SJCRH30 (cell line): Measurements from ENCODE around the gene PLXNC1. TPM values are rescaled to one million over a fixed set of nuclear protein-coding genes. Genes with fewer than 3 reads are reported as not detected.

Experiments
- DNase-seq, 2 experiments: peaks; one replicate each; pipeline ENCODE4 v3.0.0-alpha.2; 2015 to 2020
- H3K27ac ChIP-seq: fragments of 250-450 bp; sonication (Bioruptor Pico); 2 replicates; pipeline ENCODE4 v1.5.1; 2020; ENCODE audit warnings: mild to moderate bottlenecking, moderate library complexity
- H3K27me3 ChIP-seq: fragments of 250-450 bp; sonication (Bioruptor Pico); 2 replicates; pipeline ENCODE4 v1.5.1; 2020; ENCODE audit warnings: mild to moderate bottlenecking, moderate library complexity
- H3K36me3 ChIP-seq: fragments of 250-450 bp; sonication (Bioruptor Pico); 2 replicates; pipeline ENCODE4 v1.5.1; 2020; ENCODE audit warnings: mild to moderate bottlenecking, moderate library complexity
- H3K4me1 ChIP-seq: fragments of 250-450 bp; sonication (Bioruptor Pico); 2 replicates; pipeline ENCODE4 v1.5.1; 2020; ENCODE audit warnings: mild to moderate bottlenecking, moderate library complexity
- H3K4me3 ChIP-seq: fragments of 250-450 bp; sonication (Bioruptor Pico); 2 replicates; pipeline ENCODE4 v1.5.1; 2020; ENCODE audit warnings: mild to moderate bottlenecking, moderate library complexity
- H3K9me3 ChIP-seq: fragments of 250-450 bp; sonication (Bioruptor Pico); replicated peaks from 2 replicates; pipeline ENCODE4 v1.5.1; 2020; ENCODE audit warnings: mild to moderate bottlenecking, moderate library complexity
- total RNA-seq: library from RNA; depleted of rRNA; stranded (reverse); fragments of >200 nt; shearing (Covaris generic); gene quantifications from 2 replicates; pipeline ENCODE4 v1.2.3, GENCODE V29; 2014

PLXNC1 gene
- total RNA-seq, 1 experiment from 2014 or later, result 0.08 TPM

GRCh38 chr12:94163850-94164249 lies 15.5 kb downstream of the PLXNC1 start:
- no peaks in the 10 kb centered on the region for H3K9me3 ChIP-seq
- H3K4me1 ChIP-seq, result no peaks in the 10 kb centered on the region
- no peak for DNase-seq
- H3K36me3 ChIP-seq, result no peaks in the 10 kb centered on the region
- H3K4me3 ChIP-seq, result no peak overlapping the region
- H3K27ac ChIP-seq, result no peak overlapping the region
- H3K27me3 ChIP-seq, result no peaks in the 10 kb centered on the region

GRCh38 chr12:94165138-94165537 lies 16.8 kb downstream of the PLXNC1 start:
- DNase-seq, result no peak
- no peaks in the 10 kb centered on the region for H3K9me3 ChIP-seq
- H3K27ac ChIP-seq, result no peak overlapping the region
- no peaks in the 10 kb centered on the region for H3K4me1 ChIP-seq
- no peaks in the 10 kb centered on the region for H3K36me3 ChIP-seq
- no peaks in the 10 kb centered on the region for H3K27me3 ChIP-seq
- no peak overlapping the region for H3K4me3 ChIP-seq

- Histone ChIP-seq H3K36me3 (no peaks in the 10 kb centered on the region), H3K9me3 (no peaks in the 10 kb centered on the region), H3K27me3 (no peaks in the 10 kb centered on the region), H3K4me3 (no peak overlapping the region), H3K4me1 (no peaks in the 10 kb centered on the region), H3K27ac (no peak overlapping the region)
- no peak for DNase-seq
These were observed 17.4 kb downstream of the PLXNC1 start for GRCh38 chr12:94165670-94166364.

- Histone ChIP-seq H3K36me3 (no peaks in the 10 kb centered on the region), H3K27ac (no peak overlapping the region), H3K4me1 (no peaks in the 10 kb centered on the region), H3K27me3 (no peaks in the 10 kb centered on the region), H3K9me3 (no peaks in the 10 kb centered on the region), H3K4me3 (no peak overlapping the region)
- no peak for DNase-seq
These were observed 18.8 kb downstream of the PLXNC1 start for GRCh38 chr12:94167071-94167755.

GRCh38 chr12:94167756-94168416 lies 19.5 kb downstream of the PLXNC1 start:
- Histone ChIP-seq H3K4me3 (no peak overlapping the region), H3K9me3 (no peaks in the 10 kb centered on the region), H3K4me1 (0 out of 2 replicates have a peak, but pooled peaks cover 3% of the 10 kb centered on the region), H3K27me3 (no peaks in the 10 kb centered on the region), H3K36me3 (no peaks in the 10 kb centered on the region), H3K27ac (no peak overlapping the region)
- no peak for DNase-seq

GRCh38 chr12:94169495-94169894 lies 21.1 kb downstream of the PLXNC1 start:
- H3K27me3 ChIP-seq, result no peaks in the 10 kb centered on the region
- no peaks in the 10 kb centered on the region for H3K9me3 ChIP-seq
- H3K4me1 ChIP-seq, result 0 out of 2 replicates have a peak, but pooled peaks cover 5% of the 10 kb centered on the region

GRCh38 chr12:94169966-94170689 lies 21.8 kb downstream of the PLXNC1 start:
- Histone ChIP-seq H3K27ac (no peak overlapping the region), H3K4me3 (no peak overlapping the region), H3K9me3 (no peaks in the 10 kb centered on the region), H3K36me3 (no peaks in the 10 kb centered on the region), H3K27me3 (no peaks in the 10 kb centered on the region), H3K4me1 (0 out of 2 replicates have a peak, but pooled peaks cover 5% of the 10 kb centered on the region)
- DNase-seq, result no peak

More at GRCh38 chr12:94169495-94169894, 21.1 kb downstream of the PLXNC1 start:
- Histone ChIP-seq H3K36me3 (no peaks in the 10 kb centered on the region), H3K27ac (no peak overlapping the region), H3K4me3 (no peak overlapping the region)
- no peak for DNase-seq

- Histone ChIP-seq H3K27me3 (no peaks in the 10 kb centered on the region), H3K4me3 (no peak overlapping the region), H3K9me3 (no peaks in the 10 kb centered on the region), H3K27ac (no peak overlapping the region), H3K36me3 (no peaks in the 10 kb centered on the region), H3K4me1 (0 out of 2 replicates have a peak, but pooled peaks cover 5% of the 10 kb centered on the region)
- DNase-seq, result no peak
These were observed 22.6 kb downstream of the PLXNC1 start for GRCh38 chr12:94170690-94171594.

- DNase-seq, result no peak
- H3K4me1 ChIP-seq, result 0 out of 2 replicates have a peak, but pooled peaks cover 5% of the 10 kb centered on the region
- H3K9me3 ChIP-seq, result no peaks in the 10 kb centered on the region
- H3K4me3 ChIP-seq, result no peak overlapping the region
- H3K36me3 ChIP-seq, result no peaks in the 10 kb centered on the region
- no peak overlapping the region for H3K27ac ChIP-seq
- H3K27me3 ChIP-seq, result no peaks in the 10 kb centered on the region
These were observed 23.2 kb downstream of the PLXNC1 start for GRCh38 chr12:94171595-94171930.

- no peak for DNase-seq
- 0 out of 2 replicates have a peak, but pooled peaks cover 5% of the 10 kb centered on the region for H3K4me1 ChIP-seq
- H3K27me3 ChIP-seq, result no peaks in the 10 kb centered on the region
- H3K4me3 ChIP-seq, result no peak overlapping the region
- H3K27ac ChIP-seq, result no peak overlapping the region
- no peaks in the 10 kb centered on the region for H3K9me3 ChIP-seq
- H3K36me3 ChIP-seq, result no peaks in the 10 kb centered on the region
These were observed 23.7 kb downstream of the PLXNC1 start for GRCh38 chr12:94172031-94172430.

GRCh38 chr12:94172973-94173372 lies 24.6 kb downstream of the PLXNC1 start:
- Histone ChIP-seq H3K4me3 (no peak overlapping the region), H3K36me3 (no peaks in the 10 kb centered on the region), H3K27ac (no peak overlapping the region), H3K4me1 (0 out of 2 replicates have a peak, but pooled peaks cover 5% of the 10 kb centered on the region), H3K9me3 (no peaks in the 10 kb centered on the region), H3K27me3 (no peaks in the 10 kb centered on the region)
- peak; percentile 7 to 9 for DNase-seq

GRCh38 chr12:94173660-94174265 lies 25.4 kb downstream of the PLXNC1 start:
- no peaks in the 10 kb centered on the region for H3K27me3 ChIP-seq
- no peak overlapping the region for H3K27ac ChIP-seq
- no peak for DNase-seq
- no peak overlapping the region for H3K4me3 ChIP-seq
- no peaks in the 10 kb centered on the region for H3K9me3 ChIP-seq
- 0 out of 2 replicates have a peak, but pooled peaks cover 5% of the 10 kb centered on the region for H3K4me1 ChIP-seq
- no peaks in the 10 kb centered on the region for H3K36me3 ChIP-seq

GRCh38 chr12:94174576-94174975 lies 26.2 kb downstream of the PLXNC1 start:
- DNase-seq, result no peak
- Histone ChIP-seq H3K27ac (no peak overlapping the region), H3K27me3 (no peaks in the 10 kb centered on the region), H3K36me3 (no peaks in the 10 kb centered on the region), H3K9me3 (no peaks in the 10 kb centered on the region), H3K4me1 (0 out of 2 replicates have a peak, but pooled peaks cover 5% of the 10 kb centered on the region), H3K4me3 (no peak overlapping the region)
